Femur (tissue), 1 donor: ENCODE data around the gene PLA2G2F.
"Not testable (repeated sequence)": the region's sequence is repeated elsewhere in the genome, so short reads cannot be mapped to it uniquely, and the experiment has no call there.

Source experiments
- DNase-seq: peaks from one replicate; pipeline ENCODE4 v3.0.0-alpha.2; 2017

Gene PLA2G2F

GRCh38 chr1:20115479-20115878 is 23.6 kb upstream of the PLA2G2F start:
- DNase-seq = no peak

GRCh38 chr1:20115916-20116315 is 23.2 kb upstream of the PLA2G2F start:
- DNase-seq = no peak

- DNase-seq = no peak
Measured at GRCh38 chr1:20117236-20117635, 21.9 kb upstream of the PLA2G2F start.

GRCh38 chr1:20119347-20119746 is 19.8 kb upstream of the PLA2G2F start, which contains the start of gene PLA2G2D:
Gene PLA2G2D (minus strand): TSS chr1:20119536. CDS start chr1:20119498, 38 bp downstream.
- DNase-seq = no peak

GRCh38 chr1:20120796-20121195 is 18.3 kb upstream of the PLA2G2F start:
- DNase-seq = no peak

GRCh38 chr1:20123722-20124455 is 15.2 kb upstream of the PLA2G2F start:
- no peak for DNase-seq

GRCh38 chr1:20124456-20125057 is 14.6 kb upstream of the PLA2G2F start:
- DNase-seq = peak; percentile 43

GRCh38 chr1:20125100-20125499 is 14.0 kb upstream of the PLA2G2F start:
- no peak for DNase-seq

- no peak for DNase-seq
Measured at GRCh38 chr1:20126041-20126805, 12.9 kb upstream of the PLA2G2F start.

- no peak for DNase-seq
Measured at GRCh38 chr1:20126806-20127440, 12.2 kb upstream of the PLA2G2F start.

- DNase-seq = not testable (repeated sequence)
Measured at GRCh38 chr1:20130518-20130917, 8.6 kb upstream of the PLA2G2F start.

GRCh38 chr1:20134995-20135394 is 4.1 kb upstream of the PLA2G2F start:
- DNase-seq = no peak

GRCh38 chr1:20136249-20136648 is 2.9 kb upstream of the PLA2G2F start:
- no peak for DNase-seq

GRCh38 chr1:20137055-20137454 is 2.1 kb upstream of the PLA2G2F start:
- no peak for DNase-seq

GRCh38 chr1:20137604-20138003 is 1.5 kb upstream of the PLA2G2F start:
- DNase-seq = no peak

GRCh38 chr1:20138346-20138745 is 777 bp upstream of the PLA2G2F start:
- DNase-seq = no peak

GRCh38 chr1:20139776-20140612 is 871 bp downstream of the PLA2G2F start:
- no peak for DNase-seq

- no peak for DNase-seq
Measured at GRCh38 chr1:20141001-20141400, 1.9 kb downstream of the PLA2G2F start.

GRCh38 chr1:20141466-20141865 is 2.3 kb downstream of the PLA2G2F start:
- no peak for DNase-seq

- DNase-seq = no peak
Measured at GRCh38 chr1:20142001-20142710, 3.0 kb downstream of the PLA2G2F start.

- DNase-seq = no peak
Measured at GRCh38 chr1:20143318-20143717, 4.2 kb downstream of the PLA2G2F start.
